Measurements from ENCODE around the gene GRIA4.

The GRIA4 gene

DNA sequence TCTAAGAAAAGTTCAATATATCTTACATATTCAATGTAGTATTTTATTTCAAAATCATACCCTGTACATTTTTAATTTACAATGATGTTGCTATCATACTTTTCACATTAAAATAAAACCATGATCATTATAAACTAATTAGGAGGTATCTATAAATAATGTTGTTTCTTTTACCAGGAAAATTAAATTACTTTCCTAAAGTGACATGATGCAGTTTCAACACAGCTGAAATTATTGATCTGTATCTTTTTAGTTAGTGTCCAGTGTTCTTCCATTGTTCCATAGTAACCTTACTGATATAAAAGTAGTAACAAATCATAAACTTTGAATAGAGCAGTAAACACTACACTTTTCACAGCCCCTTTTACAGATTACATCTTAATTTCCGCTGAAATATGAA is 29.7 kb downstream of the GRIA4 start:
- Histone ChIP-seq H3K27ac (ENCODE audit: low read depth, low read length) (no peak overlapping the region), H3K9me2 (replicated peaks; ENCODE audit: insufficient read depth, low read length) (no peaks in the 10 kb centered on the region), H3K9me3 (ENCODE audit: insufficient read depth, low read length) (no peaks in the 10 kb centered on the region), H4K20me1 (ENCODE audit: low read depth, low read length) (no peaks in the 10 kb centered on the region), H3K9ac (ENCODE audit: low read length) (no peak overlapping the region), H3K4me3 (ENCODE audit: insufficient read depth, low read length, poor library complexity, severe bottlenecking) (no peak overlapping the region), H3K79me2 (ENCODE audit: insufficient read depth, low read length) (no peaks in the 10 kb centered on the region), H3F3A (ENCODE audit: insufficient read depth) (no peaks in the 10 kb centered on the region), H3K36me3 (ENCODE audit: low read length) (no peaks in the 10 kb centered on the region), H2AFZ (ENCODE audit: low read depth, low read length, severe bottlenecking) (no peak overlapping the region), H3K27me3 (ENCODE audit: low read length) (no peaks in the 10 kb centered on the region), H3K4me2 (ENCODE audit: low read depth, low read length, poor library complexity, severe bottlenecking) (no peak overlapping the region)
- TF ChIP-seq, protein P1, sequence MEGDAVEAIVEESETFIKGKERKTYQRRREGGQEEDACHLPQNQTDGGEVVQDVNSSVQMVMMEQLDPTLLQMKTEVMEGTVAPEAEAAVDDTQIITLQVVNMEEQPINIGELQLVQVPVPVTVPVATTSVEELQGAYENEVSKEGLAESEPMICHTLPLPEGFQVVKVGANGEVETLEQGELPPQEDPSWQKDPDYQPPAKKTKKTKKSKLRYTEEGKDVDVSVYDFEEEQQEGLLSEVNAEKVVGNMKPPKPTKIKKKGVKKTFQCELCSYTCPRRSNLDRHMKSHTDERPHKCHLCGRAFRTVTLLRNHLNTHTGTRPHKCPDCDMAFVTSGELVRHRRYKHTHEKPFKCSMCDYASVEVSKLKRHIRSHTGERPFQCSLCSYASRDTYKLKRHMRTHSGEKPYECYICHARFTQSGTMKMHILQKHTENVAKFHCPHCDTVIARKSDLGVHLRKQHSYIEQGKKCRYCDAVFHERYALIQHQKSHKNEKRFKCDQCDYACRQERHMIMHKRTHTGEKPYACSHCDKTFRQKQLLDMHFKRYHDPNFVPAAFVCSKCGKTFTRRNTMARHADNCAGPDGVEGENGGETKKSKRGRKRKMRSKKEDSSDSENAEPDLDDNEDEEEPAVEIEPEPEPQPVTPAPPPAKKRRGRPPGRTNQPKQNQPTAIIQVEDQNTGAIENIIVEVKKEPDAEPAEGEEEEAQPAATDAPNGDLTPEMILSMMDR (IDR thresholded peaks at IDR 0.05; ENCODE audit: insufficient read depth, low read length, poor library complexity, severe bottlenecking) = no peak
- no peak for TF ChIP-seq EZH2phosphoT487 (conservative IDR thresholded peaks at IDR 0.05; ENCODE audit: low read length)

DNA sequence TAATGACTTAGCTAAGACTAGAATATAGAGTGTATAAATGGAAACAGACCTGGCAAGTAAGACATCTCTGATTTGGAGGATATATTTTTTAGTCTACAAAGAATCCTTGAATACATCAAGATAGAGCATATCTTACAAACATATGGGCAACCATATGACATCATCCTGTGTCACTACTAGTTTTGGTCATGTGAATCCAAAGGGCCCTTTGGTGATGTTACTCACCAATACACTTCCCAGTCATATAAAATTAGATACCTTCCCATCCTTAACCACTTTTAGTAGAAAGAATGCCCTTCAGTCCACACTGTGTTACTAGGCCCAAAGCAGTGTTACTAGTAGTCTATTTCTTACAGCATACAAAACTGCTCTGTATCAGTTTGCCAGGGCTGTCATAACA is 31.6 kb downstream of the GRIA4 start:
- Histone ChIP-seq H3F3A (ENCODE audit: insufficient read depth) (no peaks in the 10 kb centered on the region), H2AFZ (ENCODE audit: low read depth, low read length, severe bottlenecking) (no peak overlapping the region), H3K9me3 (ENCODE audit: insufficient read depth, low read length) (no peaks in the 10 kb centered on the region), H3K4me2 (ENCODE audit: low read depth, low read length, poor library complexity, severe bottlenecking) (no peak overlapping the region), H3K79me2 (ENCODE audit: insufficient read depth, low read length) (no peaks in the 10 kb centered on the region), H3K27ac (ENCODE audit: low read depth, low read length) (no peak overlapping the region), H3K9me2 (replicated peaks; ENCODE audit: insufficient read depth, low read length) (no peaks in the 10 kb centered on the region), H3K4me3 (ENCODE audit: insufficient read depth, low read length, poor library complexity, severe bottlenecking) (no peak overlapping the region), H3K36me3 (ENCODE audit: low read length) (no peaks in the 10 kb centered on the region), H3K9ac (ENCODE audit: low read length) (no peak overlapping the region), H3K27me3 (ENCODE audit: low read length) (no peaks in the 10 kb centered on the region), H4K20me1 (ENCODE audit: low read depth, low read length) (no peaks in the 10 kb centered on the region)
- no peak for TF ChIP-seq EZH2phosphoT487 (conservative IDR thresholded peaks at IDR 0.05; ENCODE audit: low read length)
- TF ChIP-seq, protein P1 (IDR thresholded peaks at IDR 0.05; ENCODE audit: insufficient read depth, low read length, poor library complexity, severe bottlenecking) = no peak

DNA sequence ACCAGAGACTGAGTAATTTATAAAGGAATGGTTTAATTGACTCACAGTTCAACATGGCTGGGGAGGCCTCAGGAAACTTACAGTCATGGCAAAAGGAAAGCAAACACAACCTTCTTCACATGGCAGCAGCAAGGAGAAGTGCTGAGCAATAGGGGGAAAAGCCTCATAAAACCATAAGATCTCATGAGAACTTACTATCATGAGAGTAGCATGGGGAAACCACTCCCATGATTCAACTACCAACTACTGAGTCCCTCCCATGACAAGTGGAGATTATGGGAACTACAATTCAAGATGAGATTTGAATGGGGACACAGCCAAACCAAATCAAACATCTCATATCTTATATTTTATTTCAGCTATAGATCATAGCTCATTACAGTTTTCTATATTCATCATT is 33.0 kb downstream of the GRIA4 start:
- Histone ChIP-seq H2AFZ (ENCODE audit: low read depth, low read length, severe bottlenecking) (no peak overlapping the region), H3K9ac (ENCODE audit: low read length) (no peak overlapping the region), H3K36me3 (ENCODE audit: low read length) (no peaks in the 10 kb centered on the region), H4K20me1 (ENCODE audit: low read depth, low read length) (no peaks in the 10 kb centered on the region), H3K9me3 (ENCODE audit: insufficient read depth, low read length) (no peaks in the 10 kb centered on the region), H3K27me3 (ENCODE audit: low read length) (no peaks in the 10 kb centered on the region), H3K79me2 (ENCODE audit: insufficient read depth, low read length) (no peaks in the 10 kb centered on the region), H3K4me2 (ENCODE audit: low read depth, low read length, poor library complexity, severe bottlenecking) (no peak overlapping the region), H3K9me2 (replicated peaks; ENCODE audit: insufficient read depth, low read length) (no peaks in the 10 kb centered on the region), H3F3A (ENCODE audit: insufficient read depth) (no peaks in the 10 kb centered on the region), H3K27ac (ENCODE audit: low read depth, low read length) (no peak overlapping the region), H3K4me3 (ENCODE audit: insufficient read depth, low read length, poor library complexity, severe bottlenecking) (no peak overlapping the region)
- TF ChIP-seq, protein P1 (IDR thresholded peaks at IDR 0.05; ENCODE audit: insufficient read depth, low read length, poor library complexity, severe bottlenecking) = no peak
- no peak for TF ChIP-seq EZH2phosphoT487 (conservative IDR thresholded peaks at IDR 0.05; ENCODE audit: low read length)
